Naive thymus-derived CD4-positive, alpha-beta T cell (primary cell): ENCODE measurements around the gene STAT6. TPM values are rescaled to one million over a fixed set of nuclear protein-coding genes. Genes with fewer than 3 reads are reported as not detected.

ENCODE experiments used
- ATAC-seq: fragments of 150-1000 bp; cut with Tn5 transposase; 2 replicates; pipeline ENCODE4 v1.10.0; 2021; ENCODE audit warnings: mild to moderate bottlenecking, moderate library complexity
- CTCF ChIA-PET: fragments of 350-600 bp; sonication (Branson Sonifier 250); formaldehyde crosslinking; loops from one replicate; lab custom pipeline; 2021; ENCODE audit warnings: antibody characterized with exemption; lab: Charles Lee
- POLR2A ChIA-PET: fragments of 350-600 bp; sonication (Branson Sonifier 250); formaldehyde crosslinking; loops from one replicate; lab custom pipeline; 2021; ENCODE audit warnings: antibody characterized with exemption, inconsistent platforms; lab: Charles Lee
- DNase-seq, 9 donors: peaks; one replicate each; pipeline versions ENCODE4 v3.0.0 to v3.0.0-alpha.2; 2020 to 2022; ENCODE audit warnings: mixed read lengths in 1 of 9
- H3K27ac ChIP-seq: one replicate; pipeline ENCODE4 v1.7.0; 2013; ENCODE audit warnings: mild to moderate bottlenecking, low read depth, low read length, moderate library complexity
- H3K27me3 ChIP-seq, 2 donors: one replicate each; pipeline ENCODE4 v1.7.0; 2013; ENCODE audit warnings: low read length in 2 of 2, mild to moderate bottlenecking in 2 of 2, moderate library complexity in 2 of 2; ENCODE audit not compliant: control insufficient read depth in 2 of 2, insufficient read depth in 2 of 2
- H3K36me3 ChIP-seq, 3 experiments: 1 replicate in 2 of 3; 2 replicates in 1 of 3; pipeline ENCODE4 v1.7.0; 2013; ENCODE audit warnings: low read length in 3 of 3, mild to moderate bottlenecking in 3 of 3, moderate library complexity in 1 of 3; ENCODE audit not compliant: insufficient read depth in 3 of 3, control insufficient read depth in 2 of 3
- H3K4me1 ChIP-seq, 2 donors: one replicate each; pipeline ENCODE4 v1.7.0; 2013; ENCODE audit warnings: low read length in 2 of 2, mild to moderate bottlenecking in 2 of 2, moderate library complexity in 1 of 2; ENCODE audit not compliant: control insufficient read depth in 2 of 2, insufficient read depth in 2 of 2
- H3K4me3 ChIP-seq: 2 replicates; pipeline ENCODE4 v1.7.0; 2013; ENCODE audit warnings: mild to moderate bottlenecking, low read length
- H3K9me3 ChIP-seq, 3 experiments: 1 replicate in 2 of 3; 2 replicates in 1 of 3; pipeline ENCODE4 v1.7.0; 2013; ENCODE audit warnings: low read length in 3 of 3; ENCODE audit not compliant: control insufficient read depth in 2 of 3
- H3K27ac Mint-ChIP-seq, 9 donors: one replicate each; pipeline ENCODE4 v1.8.0; 2020 to 2022; ENCODE audit warnings: mixed read lengths in 9 of 9, mild to moderate bottlenecking in 8 of 9, moderate library complexity in 5 of 9, inconsistent platforms in 2 of 9
- H3K27me3 Mint-ChIP-seq, 5 donors: one replicate each; pipeline ENCODE4 v1.8.0; 2021 to 2022; ENCODE audit warnings: mixed read lengths in 5 of 5, mild to moderate bottlenecking in 1 of 5
- H3K36me3 Mint-ChIP-seq, 5 donors: one replicate each; pipeline ENCODE4 v1.8.0; 2020 to 2022; ENCODE audit warnings: mixed read lengths in 5 of 5, mild to moderate bottlenecking in 3 of 5, inconsistent platforms in 1 of 5
- H3K4me1 Mint-ChIP-seq, 7 donors: one replicate each; pipeline ENCODE4 v1.8.0; 2020 to 2022; ENCODE audit warnings: mixed read lengths in 7 of 7, mild to moderate bottlenecking in 3 of 7, inconsistent platforms in 1 of 7
- H3K4me3 Mint-ChIP-seq, 10 donors: one replicate each; pipeline ENCODE4 v1.8.0; 2020 to 2022; ENCODE audit warnings: mild to moderate bottlenecking in 10 of 10, mixed read lengths in 10 of 10, moderate library complexity in 6 of 10, inconsistent platforms in 2 of 10
- H3K9me3 Mint-ChIP-seq, 11 donors: one replicate each; pipeline ENCODE4 v1.8.0; 2020 to 2022; ENCODE audit warnings: mixed read lengths in 11 of 11, mild to moderate bottlenecking in 4 of 11, inconsistent platforms in 1 of 11, moderate library complexity in 1 of 11
- intact Hi-C, 2 donors: fragments of 100-400 bp; cut with micrococcal nuclease; formaldehyde crosslinking; loops; one replicate each; pipeline ENCODE4 v1.15.1; 2023
- polyA plus RNA-seq, 2 donors: library from polyadenylated mRNA; unstranded; fragments of 300-500 nt; fragmentation: Illumina TruSeq; gene quantifications; one replicate each; pipeline ENCODE4 v1.2.3, GENCODE V29; 2021
- total RNA-seq, 6 experiments: library from RNA in 5 of 6; stranded (reverse) in 5 of 6; gene quantifications; 1 replicate in 5 of 6; 2 replicates in 1 of 6; pipeline ENCODE4 v1.2.3 and lab custom pipeline; 2021 to 2026

STAT6 gene
- total and polyA plus RNA-seq, 7 experiments from 2014 or later = 99.3 to 403 (median 231) TPM

- DNase-seq = no peak
- no peaks in the 10 kb centered on the region for H3K4me1 ChIP-seq
- H3K9me3 ChIP-seq = no peaks in the 10 kb centered on the region
- peaks cover 0 to 6% (median 0%) of the 10 kb centered on the region in 11 donors for H3K9me3 Mint-ChIP-seq
- no peak overlapping the region for H3K27ac ChIP-seq
- H3K36me3 ChIP-seq = no peaks in the 10 kb centered on the region
- POLR2A ChIA-PET = interaction anchor here (0.6 to 1.4 kb wide), 4 partner anchors 14 to 53 kb away, joined by 3 to 5 read pairs (median 4); no protein-coding TSS in a partner anchor
- H3K4me3 Mint-ChIP-seq = no peak overlapping the region
- H3K27me3 ChIP-seq = no peaks in the 10 kb centered on the region
- no peak overlapping the region for H3K27ac Mint-ChIP-seq
- CTCF ChIA-PET = interaction anchor here (0.6 to 2.8 kb wide), 5 partner anchors 8 to 365 kb away, joined by 3 to 12 read pairs (median 7); no protein-coding TSS in a partner anchor
- peaks cover 7 to 15% (median 12%) of the 10 kb centered on the region in 7 donors for H3K4me1 Mint-ChIP-seq
- H3K36me3 Mint-ChIP-seq = peaks cover 0 to 4% (median 0%) of the 10 kb centered on the region in 5 donors
- no peak for ATAC-seq
- H3K27me3 Mint-ChIP-seq = peaks cover 0 to 5% (median 0%) of the 10 kb centered on the region in 5 donors
- intact Hi-C loops = no loop called here
- H3K4me3 ChIP-seq = no peak overlapping the region
Measured at GRCh38 chr12:57116580-57117281, 5.6 kb upstream of the STAT6 start.

GRCh38 chr12:57112492-57113294 lies 1.5 kb upstream of the STAT6 start:
- peaks cover 12 to 21% of the 10 kb centered on the region in 2 donors for H3K4me1 ChIP-seq
- Mint-ChIP-seq H3K27ac (peak overlapping the region; percentile 93 to 100 (median 97)), H3K4me3 (peak overlapping the region; percentile 89 to 100 (median 98)), H3K9me3 (peaks cover 0 to 9% (median 0%) of the 10 kb centered on the region in 11 donors), H3K4me1 (peaks cover 26 to 39% (median 31%) of the 10 kb centered on the region in 7 donors), H3K36me3 (peaks cover 0 to 13% (median 5%) of the 10 kb centered on the region in 5 donors), H3K27me3 (peaks cover 0 to 5% (median 0%) of the 10 kb centered on the region in 5 donors)
- ATAC-seq (no peak), DNase-seq (no peak)
- peak overlapping the region; percentile 92 for H3K27ac ChIP-seq
- H3K9me3 ChIP-seq = no peaks in the 10 kb centered on the region
- H3K4me3 ChIP-seq = peak overlapping the region; percentile 75
- CTCF ChIA-PET = interaction anchor here (0.6 to 6.6 kb wide), 36 partner anchors 9 to 891 kb away, joined by 3 to 212 read pairs (median 6); partner anchors contain the start of genes LRP1, NAB2, NEMP1 and RNF41
- H3K36me3 ChIP-seq = peaks cover 0 to 15% (median 0%) of the 10 kb centered on the region in 3 experiments
- intact Hi-C loops = loop anchor here (1.0 to 5.0 kb wide), 16 partner anchors 16 to 630 kb away; partner anchors contain the start of genes ATP5F1B (in 1 of the 2), DDIT3 (in 1 of the 2), GLI1 (in 1 of the 2) and INHBE (in 1 of the 2)
- POLR2A ChIA-PET = interaction anchor here (0.6 to 17.1 kb wide), 29 partner anchors 12 to 596 kb away, joined by 3 to 401 read pairs (median 6); partner anchors contain the start of genes LRP1, NAB2, NACA and NEMP1
- no peaks in the 10 kb centered on the region for H3K27me3 ChIP-seq

GRCh38 chr12:57110104-57111030 lies 795 bp downstream of the STAT6 start:
- peak; percentile 44 for ATAC-seq
- H3K27me3 ChIP-seq = no peaks in the 10 kb centered on the region

GRCh38 chr12:57109207-57110103 lies 1.7 kb downstream of the STAT6 start:
- peaks cover 43 to 67% (median 49%) of the 10 kb centered on the region in 7 donors for H3K4me1 Mint-ChIP-seq

More at GRCh38 chr12:57110104-57111030, 795 bp downstream of the STAT6 start:
- no peaks in the 10 kb centered on the region for H3K9me3 ChIP-seq
- H3K27ac ChIP-seq = peak overlapping the region; percentile 92
- Mint-ChIP-seq H3K36me3 (peaks cover 8 to 30% (median 11%) of the 10 kb centered on the region in 5 donors), H3K4me1 (peaks cover 43 to 61% (median 47%) of the 10 kb centered on the region in 7 donors), H3K4me3 (peak overlapping the region; percentile 89 to 100 (median 98)), H3K9me3 (peaks cover 0 to 9% (median 0%) of the 10 kb centered on the region in 11 donors), H3K27ac (peak overlapping the region; percentile 93 to 100 (median 97)), H3K27me3 (no peaks in the 10 kb centered on the region)
- intact Hi-C loops = loop anchor here (1.0 to 5.0 kb wide), 14 partner anchors 8 to 736 kb away; partner anchors contain the start of genes ATP5F1B (in 1 of the 2), CTDSP2 (in 1 of the 2), DDIT3 (in 1 of the 2) and GLI1 (in 1 of the 2)
- CTCF ChIA-PET = interaction anchor here (1.5 to 6.6 kb wide), 13 partner anchors 9 to 357 kb away, joined by 6 to 212 read pairs (median 26); partner anchors contain the start of genes NAB2, NEMP1 and ZBTB39
- peaks cover 12 to 26% of the 10 kb centered on the region in 2 donors for H3K4me1 ChIP-seq
- peak overlapping the region; percentile 75 for H3K4me3 ChIP-seq
- POLR2A ChIA-PET = interaction anchor here (0.5 to 17.1 kb wide), 19 partner anchors 14 to 1180 kb away, joined by 3 to 401 read pairs (median 8); partner anchors contain the start of genes ATP5F1B, DGKA, LRP1 and NAB2
- H3K36me3 ChIP-seq = peaks cover 0 to 38% (median 19%) of the 10 kb centered on the region in 3 experiments
- DNase-seq = peak; percentile 36 to 84 (median 43)

More at GRCh38 chr12:57109207-57110103, 1.7 kb downstream of the STAT6 start:
- POLR2A ChIA-PET = interaction anchor here (2.8 to 17.1 kb wide), 5 partner anchors 15 to 82 kb away, joined by 9 to 401 read pairs (median 135); partner anchors contain the start of genes NAB2 and NEMP1
- peaks cover 5 to 47% (median 23%) of the 10 kb centered on the region in 3 experiments for H3K36me3 ChIP-seq
- DNase-seq (no peak), ATAC-seq (no peak)
- H3K36me3 Mint-ChIP-seq = peaks cover 8 to 35% (median 11%) of the 10 kb centered on the region in 5 donors
- no peaks in the 10 kb centered on the region for H3K9me3 ChIP-seq
- peaks cover 0 to 9% (median 0%) of the 10 kb centered on the region in 11 donors for H3K9me3 Mint-ChIP-seq
- peaks cover 12 to 26% of the 10 kb centered on the region in 2 donors for H3K4me1 ChIP-seq
- H3K27ac Mint-ChIP-seq = peak overlapping the region; percentile 93 to 100 (median 97)
- no peaks in the 10 kb centered on the region for H3K27me3 ChIP-seq
- CTCF ChIA-PET = interaction anchor here (1.3 to 6.6 kb wide), 6 partner anchors 18 to 47 kb away, joined by 3 to 212 read pairs (median 31); partner anchors contain the start of genes NAB2 and NEMP1
- intact Hi-C loops = loop anchor here (2.0 to 5.0 kb wide), 8 partner anchors 133 to 737 kb away; partner anchors contain the start of genes ATP5F1B (in 1 of the 2), CTDSP2 (in 1 of the 2), DDIT3 (in 1 of the 2) and GLI1 (in 1 of the 2)
- peak overlapping the region; percentile 89 to 100 (median 98) for H3K4me3 Mint-ChIP-seq
- H3K27ac ChIP-seq = peak overlapping the region; percentile 92
- peak overlapping the region; percentile 75 for H3K4me3 ChIP-seq
- H3K27me3 Mint-ChIP-seq = no peaks in the 10 kb centered on the region
